Tibial nerve (tissue), 4 donors: ENCODE data around the gene CYS1. TPM values are rescaled to one million over a fixed set of nuclear protein-coding genes. Genes with fewer than 3 reads are reported as not detected.
"Not testable (repeated sequence)": the region's sequence is repeated elsewhere in the genome, so short reads cannot be mapped to it uniquely, and the experiment has no call there.

Source experiments
- DNase-seq, 2 donors: peaks; one replicate each; pipeline ENCODE4 v3.0.0-alpha.2; 2019; ENCODE audit warnings: low spot score in 2 of 2
- H3K27ac ChIP-seq, 4 donors: fragments of 200-600 bp; sonication (generic) in 3 of 4; one replicate each; pipeline ENCODE4 v1.5.1; 2017 to 2019; ENCODE audit warnings: mild to moderate bottlenecking in 1 of 4
- H3K27me3 ChIP-seq, 2 donors: fragments of 200-600 bp; sonication (generic) in 1 of 2; one replicate each; pipeline versions ENCODE4 v1.5.1 to v1.6.0; 2017 to 2019
- H3K36me3 ChIP-seq, 3 donors: fragments of 200-600 bp; sonication (generic); one replicate each; pipeline ENCODE4 v1.5.1; 2018 to 2019
- H3K4me1 ChIP-seq, 4 donors: fragments of 200-600 bp; sonication (generic) in 3 of 4; one replicate each; pipeline ENCODE4 v1.5.1; 2017 to 2019
- H3K4me3 ChIP-seq, 4 donors: fragments of 200-600 bp; sonication (generic) in 3 of 4; one replicate each; pipeline ENCODE4 v1.5.1; 2017 to 2019; ENCODE audit warnings: mild to moderate bottlenecking in 1 of 4, moderate library complexity in 1 of 4
- H3K9me3 ChIP-seq, 4 donors: fragments of 200-600 bp; sonication (generic) in 3 of 4; one replicate each; pipeline ENCODE4 v1.5.1; 2017 to 2019
- EP300 ChIP-seq, 2 donors: sonication (generic); formaldehyde crosslinking; IDR thresholded peaks; one replicate each; pipeline ENCODE4 v1.6.1; 2017; ENCODE audit warnings: antibody characterized with exemption in 2 of 2, mild to moderate bottlenecking in 1 of 2
- POLR2A ChIP-seq, 2 donors: fragments of 450-650 bp; IDR thresholded peaks; one replicate each; pipeline ENCODE4 v1.6.1; 2017; ENCODE audit warnings: antibody characterized with exemption in 2 of 2, mild to moderate bottlenecking in 2 of 2, moderate library complexity in 2 of 2
- whole genome bisulfite sequencing, 2 donors: methylation state at CpG; one replicate each; pipeline ENCODE4 v1.1.5; 2018; 5-methylcytosine and 5-hydroxymethylcytosine counted together
- total RNA-seq, 4 donors: library from RNA; depleted of rRNA; stranded (reverse); fragments of >200 nt; gene quantifications; one replicate each; pipeline ENCODE4 v1.1.0, GENCODE V29; 2016
- TF ChIP-seq, protein P1 (sequence below), 5 experiments: fragments of 200-600 bp in 3 of 5; fragments of 450-650 bp in 2 of 5; sonication (generic) in 3 of 5; IDR thresholded peaks; one replicate each; pipeline ENCODE4 v1.5.1; 2016 to 2019; ENCODE audit warnings: antibody characterized with exemption in 5 of 5, mild to moderate bottlenecking in 3 of 5, moderate library complexity in 2 of 5

The CYS1 gene
- total RNA-seq, 4 donors from 2014 or later = 2.7 to 17.5 (median 10.9) TPM

DNA sequence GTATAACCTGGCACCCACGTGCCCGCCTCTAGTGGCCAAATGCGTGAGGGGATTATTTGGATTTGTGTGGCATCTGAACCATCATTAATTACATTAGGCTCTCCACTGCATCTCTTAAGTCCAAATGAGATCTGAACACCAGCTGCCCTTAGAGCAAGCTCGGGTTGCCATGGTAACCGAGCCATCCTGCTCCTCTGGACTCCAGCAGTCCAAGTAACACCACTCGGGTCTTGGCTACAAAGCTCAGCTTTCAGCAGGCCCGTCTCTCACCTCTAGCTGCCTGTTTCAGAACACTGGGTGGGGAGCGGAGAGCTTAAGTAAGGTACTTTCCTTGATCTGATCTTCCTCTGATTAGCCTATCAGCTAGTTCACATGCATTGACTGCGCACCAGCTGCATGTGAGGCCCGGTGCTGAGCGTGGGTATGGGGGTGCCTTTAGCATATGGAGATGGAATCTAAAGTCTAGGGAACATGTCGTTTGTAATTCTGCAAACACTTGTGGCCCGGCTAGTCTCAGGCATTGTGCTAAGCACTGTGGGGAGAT, 14.1 kb upstream of the CYS1 start:
- H3K9me3 ChIP-seq = no peaks in the 10 kb centered on the region
- no peak overlapping the region for H3K4me3 ChIP-seq

DNA sequence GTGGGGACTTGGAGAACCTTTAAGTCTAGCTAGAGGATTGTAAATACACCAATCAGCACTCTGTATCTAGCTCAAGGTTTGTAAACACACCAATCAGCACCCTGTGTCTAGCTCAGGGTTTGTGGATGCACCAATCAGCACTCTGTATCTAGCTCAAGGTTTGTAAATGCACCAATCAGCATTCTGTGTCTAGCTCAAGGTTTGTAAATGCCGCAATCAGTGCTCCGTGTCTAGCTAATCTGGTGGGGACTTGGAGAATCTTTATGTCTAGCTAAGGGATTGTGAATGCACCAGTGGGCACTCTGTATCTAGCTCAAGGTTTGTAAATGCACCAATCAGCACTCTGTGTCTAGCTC, 11.7 kb upstream of the CYS1 start:
- not testable (repeated sequence) for H3K27ac ChIP-seq

More for the DNA sequence above, 14.1 kb upstream of the CYS1 start:
- no peak for TF ChIP-seq EP300 (IDR thresholded peaks at IDR 0.05)
- Histone ChIP-seq H3K4me1 (peaks cover 0 to 7% (median 3%) of the 10 kb centered on the region in 4 donors), H3K27ac (no peak overlapping the region), H3K27me3 (peaks cover 0 to 32% of the 10 kb centered on the region in 2 donors), H3K36me3 (no peaks in the 10 kb centered on the region)
- DNase-seq = no peak
- WGBS, 2 donors = 87 to 88% methylated on average over 11 to 13 of the region's 13 CpGs

DNA sequence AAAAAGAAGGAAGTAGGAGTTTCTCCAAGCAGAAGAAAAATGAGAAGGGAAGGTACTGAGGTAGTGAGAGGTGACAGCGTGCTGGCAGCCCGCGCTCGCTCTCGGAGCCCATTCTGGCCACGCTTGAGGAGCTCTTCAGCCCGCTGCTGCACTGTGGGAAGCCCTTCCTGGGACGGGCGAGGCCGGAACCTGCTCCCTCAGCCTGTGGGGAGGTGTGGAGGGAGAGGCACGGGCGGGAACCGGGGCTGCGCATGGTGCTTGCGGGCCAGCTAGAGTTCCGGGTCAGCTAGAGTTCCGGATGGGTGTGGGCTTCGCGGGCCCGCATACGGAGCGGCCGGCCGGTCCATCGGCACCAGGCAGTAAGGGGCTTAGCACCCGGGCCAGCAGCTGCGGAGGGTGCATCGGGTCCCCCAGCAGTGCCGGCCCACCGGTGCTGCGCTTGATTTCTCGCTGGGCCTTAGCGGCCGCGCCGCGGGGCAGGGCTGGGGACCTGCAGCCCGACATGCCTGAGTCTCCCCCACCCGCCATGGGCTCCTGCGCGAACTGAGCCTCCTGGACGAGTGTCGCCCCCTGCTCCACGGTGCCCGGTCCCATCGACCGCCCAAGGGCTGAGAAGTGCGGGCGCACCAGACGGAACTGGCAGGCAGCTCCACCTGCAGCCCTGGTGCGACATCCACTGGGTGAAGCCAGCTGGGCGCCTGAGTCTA, 11.1 kb upstream of the CYS1 start:
- Histone ChIP-seq H3K9me3 (no peaks in the 10 kb centered on the region), H3K4me3 (peak overlapping the region; percentile 0 to 35 (median 20)), H3K27ac (no peak overlapping the region), H3K4me1 (peaks cover 0 to 7% (median 0%) of the 10 kb centered on the region in 4 donors), H3K27me3 (peaks cover 0 to 32% of the 10 kb centered on the region in 2 donors), H3K36me3 (no peaks in the 10 kb centered on the region)
- 20 to 21% methylated on average over 45 to 52 of the region's 52 CpGs for WGBS, 2 donors
- TF ChIP-seq POLR2A (IDR thresholded peaks at IDR 0.05) (no peak), EP300 (IDR thresholded peaks at IDR 0.05) (no peak)
- TF ChIP-seq, protein P1, sequence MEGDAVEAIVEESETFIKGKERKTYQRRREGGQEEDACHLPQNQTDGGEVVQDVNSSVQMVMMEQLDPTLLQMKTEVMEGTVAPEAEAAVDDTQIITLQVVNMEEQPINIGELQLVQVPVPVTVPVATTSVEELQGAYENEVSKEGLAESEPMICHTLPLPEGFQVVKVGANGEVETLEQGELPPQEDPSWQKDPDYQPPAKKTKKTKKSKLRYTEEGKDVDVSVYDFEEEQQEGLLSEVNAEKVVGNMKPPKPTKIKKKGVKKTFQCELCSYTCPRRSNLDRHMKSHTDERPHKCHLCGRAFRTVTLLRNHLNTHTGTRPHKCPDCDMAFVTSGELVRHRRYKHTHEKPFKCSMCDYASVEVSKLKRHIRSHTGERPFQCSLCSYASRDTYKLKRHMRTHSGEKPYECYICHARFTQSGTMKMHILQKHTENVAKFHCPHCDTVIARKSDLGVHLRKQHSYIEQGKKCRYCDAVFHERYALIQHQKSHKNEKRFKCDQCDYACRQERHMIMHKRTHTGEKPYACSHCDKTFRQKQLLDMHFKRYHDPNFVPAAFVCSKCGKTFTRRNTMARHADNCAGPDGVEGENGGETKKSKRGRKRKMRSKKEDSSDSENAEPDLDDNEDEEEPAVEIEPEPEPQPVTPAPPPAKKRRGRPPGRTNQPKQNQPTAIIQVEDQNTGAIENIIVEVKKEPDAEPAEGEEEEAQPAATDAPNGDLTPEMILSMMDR (IDR thresholded peaks at IDR 0.05) = no peak
- no peak for DNase-seq

More for the DNA sequence above, 11.7 kb upstream of the CYS1 start:
- not testable (repeated sequence) for DNase-seq, H3K36me3 ChIP-seq, H3K4me1 ChIP-seq, H3K9me3 ChIP-seq
- 95 to 97% methylated on average over 2 of the region's 2 CpGs for WGBS, 2 donors
- Histone ChIP-seq H3K4me3 (peak overlapping the region in 1 of 4 donors; percentile 35), H3K27me3 (peaks cover 0 to 32% of the 10 kb centered on the region in 2 donors)

DNA sequence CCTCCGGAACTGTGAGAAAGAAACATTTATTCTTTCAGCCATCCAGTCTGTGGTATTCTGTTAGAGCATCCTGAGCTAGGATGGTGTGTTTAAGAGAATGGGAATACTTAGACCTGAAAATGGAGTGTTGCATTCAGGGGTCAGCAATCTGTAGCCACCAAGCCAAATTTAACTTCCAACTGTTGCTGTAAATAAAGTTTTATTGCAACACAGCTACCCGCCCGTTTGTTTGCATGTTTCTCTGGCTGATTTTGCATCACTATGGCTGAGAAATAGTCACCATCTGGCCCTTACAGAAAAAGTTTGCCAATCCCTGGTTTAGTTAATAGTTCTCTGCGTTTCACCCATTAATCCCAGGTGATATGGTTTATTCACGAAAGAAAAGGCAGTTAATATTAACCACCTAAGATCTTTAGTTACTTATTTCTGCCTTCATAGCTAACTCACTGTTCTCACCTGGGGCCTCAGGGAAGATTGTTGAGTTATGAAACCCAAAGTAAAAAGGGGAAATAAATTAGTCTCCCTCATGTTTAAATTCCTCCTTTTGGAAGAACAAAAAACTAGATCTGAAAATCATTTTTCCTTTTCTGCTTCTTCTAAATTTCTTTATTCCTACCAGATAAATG, 9.5 kb upstream of the CYS1 start:
- 50 to 63% methylated on average over 5 of the region's 5 CpGs for WGBS, 2 donors
- Histone ChIP-seq H3K9me3 (no peaks in the 10 kb centered on the region), H3K27me3 (peaks cover 0 to 32% of the 10 kb centered on the region in 2 donors), H3K27ac (no peak overlapping the region), H3K36me3 (no peaks in the 10 kb centered on the region), H3K4me3 (no peak overlapping the region), H3K4me1 (peaks cover 0 to 7% (median 0%) of the 10 kb centered on the region in 4 donors)
- no peak for DNase-seq
- TF ChIP-seq EP300 (IDR thresholded peaks at IDR 0.05) (no peak), POLR2A (IDR thresholded peaks at IDR 0.05) (no peak)
- TF ChIP-seq, protein P1 (IDR thresholded peaks at IDR 0.05) = no peak

GRCh38 chr2:10087360-10087759, 7.1 kb upstream of the CYS1 start:
- Histone ChIP-seq H3K27me3 (peaks cover 0 to 31% of the 10 kb centered on the region in 2 donors), H3K4me3 (no peak overlapping the region), H3K36me3 (no peaks in the 10 kb centered on the region), H3K4me1 (peaks cover 0 to 7% (median 0%) of the 10 kb centered on the region in 4 donors), H3K27ac (no peak overlapping the region), H3K9me3 (no peaks in the 10 kb centered on the region)
- WGBS, 2 donors = 62 to 77% methylated on average over 8 of the region's 8 CpGs
- TF ChIP-seq EP300 (IDR thresholded peaks at IDR 0.05) (no peak), POLR2A (IDR thresholded peaks at IDR 0.05) (no peak)
- TF ChIP-seq, protein P1 (IDR thresholded peaks at IDR 0.05) = no peak
- no peak for DNase-seq

DNA sequence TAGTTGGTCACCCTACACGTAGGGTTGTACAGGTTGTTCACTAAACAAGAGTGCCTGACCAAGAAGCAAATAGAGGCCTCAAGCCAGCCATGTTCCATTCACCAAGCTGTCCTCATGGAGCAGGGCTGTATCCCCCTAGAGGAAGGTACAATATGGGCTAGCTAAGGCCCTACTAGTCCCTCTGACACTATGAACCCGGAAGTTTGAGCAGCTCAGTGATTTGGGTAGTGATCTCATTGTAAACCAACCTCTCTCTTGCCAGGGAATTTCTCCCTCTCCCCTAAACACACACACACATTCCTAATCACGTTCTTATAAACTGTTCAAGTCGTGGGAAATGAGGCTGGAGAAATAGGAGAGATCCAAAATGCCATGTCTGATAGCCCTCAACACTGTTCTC, 6.7 kb upstream of the CYS1 start:
- 72 to 75% methylated on average over 4 of the region's 4 CpGs for WGBS, 2 donors
- Histone ChIP-seq H3K9me3 (no peaks in the 10 kb centered on the region), H3K27ac (no peak overlapping the region), H3K36me3 (no peaks in the 10 kb centered on the region), H3K27me3 (peaks cover 0 to 34% of the 10 kb centered on the region in 2 donors), H3K4me3 (no peak overlapping the region), H3K4me1 (peaks cover 0 to 7% (median 0%) of the 10 kb centered on the region in 4 donors)
- DNase-seq = no peak
- TF ChIP-seq EP300 (IDR thresholded peaks at IDR 0.05) = no peak
- TF ChIP-seq, protein P1 (IDR thresholded peaks at IDR 0.05) = no peak
- no peak for TF ChIP-seq POLR2A (IDR thresholded peaks at IDR 0.05)
